ENCODE measurements around the gene TEKT4.
"Not testable (repeated sequence)": the region's sequence is repeated elsewhere in the genome, so short reads cannot be mapped to it uniquely, and the experiment has no call there.

Gene TEKT4, protein sequence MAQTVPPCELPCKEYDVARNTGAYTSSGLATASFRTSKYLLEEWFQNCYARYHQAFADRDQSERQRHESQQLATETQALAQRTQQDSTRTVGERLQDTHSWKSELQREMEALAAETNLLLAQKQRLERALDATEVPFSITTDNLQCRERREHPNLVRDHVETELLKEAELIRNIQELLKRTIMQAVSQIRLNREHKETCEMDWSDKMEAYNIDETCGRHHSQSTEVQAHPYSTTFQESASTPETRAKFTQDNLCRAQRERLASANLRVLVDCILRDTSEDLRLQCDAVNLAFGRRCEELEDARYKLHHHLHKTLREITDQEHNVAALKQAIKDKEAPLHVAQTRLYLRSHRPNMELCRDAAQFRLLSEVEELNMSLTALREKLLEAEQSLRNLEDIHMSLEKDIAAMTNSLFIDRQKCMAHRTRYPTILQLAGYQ

GRCh38 chr2:94871226-94872087 is at the start of gene TEKT4:
Gene TEKT4, plus strand, starts transcription at chr2:94871430. Its CDS starts 150 bp downstream, at chr2:94871580.
- no peak for FAIRE-seq

DNA sequence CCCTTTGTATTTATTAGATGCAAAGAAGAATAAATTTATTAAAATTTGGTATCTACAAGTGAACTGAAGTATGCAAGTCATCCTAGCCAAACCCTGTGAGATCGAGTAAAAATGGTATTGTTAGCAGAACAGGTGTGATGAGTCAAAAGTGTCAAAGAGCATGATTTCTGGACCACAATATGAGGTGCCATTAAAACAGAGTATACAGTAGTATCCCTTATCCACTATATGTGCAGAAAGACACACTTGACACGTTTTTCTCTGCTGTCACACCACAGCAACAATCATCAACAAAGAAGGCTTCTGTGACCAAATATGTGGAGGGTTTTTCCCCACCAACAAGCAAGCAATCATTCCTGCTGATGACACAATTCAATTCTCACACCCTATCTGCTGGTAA is 32.0 kb upstream of the TEKT4 start:
- FAIRE-seq = not testable (repeated sequence)

GRCh38 chr2:94856856-94857255 is 14.4 kb upstream of the TEKT4 start:
- FAIRE-seq = not testable (repeated sequence)

DNA sequence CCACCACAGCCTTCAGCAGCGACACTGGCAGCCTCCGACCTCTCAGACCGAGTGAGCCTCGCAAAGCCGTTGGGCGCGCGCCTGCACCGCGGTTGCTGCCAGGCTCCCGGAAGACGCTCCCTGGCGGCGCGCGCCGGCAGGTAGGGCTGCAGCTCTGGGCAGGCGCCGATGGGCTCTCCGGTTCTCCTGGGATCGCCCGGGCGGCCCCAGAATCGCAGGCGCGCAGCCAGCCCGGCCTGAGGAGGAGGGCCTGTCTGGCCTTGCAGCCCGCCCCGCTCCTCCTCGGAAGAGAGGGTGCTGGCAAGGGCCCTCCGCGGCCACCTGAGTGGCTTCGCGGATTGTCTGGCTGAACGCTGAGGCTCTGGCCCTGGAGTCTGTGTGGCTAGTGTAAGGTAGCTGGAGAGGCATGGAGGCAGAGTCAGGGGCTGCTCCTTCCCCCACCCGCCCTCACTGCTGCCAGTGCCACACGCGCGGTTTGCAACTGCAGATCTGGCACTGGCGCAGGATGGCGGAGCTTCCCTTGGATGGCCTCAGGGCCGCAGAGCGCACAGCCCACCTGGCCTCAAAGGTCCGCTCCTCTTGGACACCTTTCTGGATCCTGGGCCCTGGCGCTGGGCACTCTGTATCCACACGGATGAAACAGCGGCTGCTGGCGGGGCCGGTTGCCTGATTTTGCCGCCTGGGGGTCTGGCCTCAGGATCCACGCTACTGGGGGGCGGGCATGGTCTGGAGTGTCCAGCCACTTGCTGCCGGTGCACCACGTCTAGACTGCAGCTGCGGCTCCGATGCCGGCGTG is 13.7 kb upstream of the TEKT4 start:
- FAIRE-seq = not testable (repeated sequence)

- not testable (repeated sequence) for FAIRE-seq
Measured at GRCh38 chr2:94858163-94858888, 12.9 kb upstream of the TEKT4 start.

DNA sequence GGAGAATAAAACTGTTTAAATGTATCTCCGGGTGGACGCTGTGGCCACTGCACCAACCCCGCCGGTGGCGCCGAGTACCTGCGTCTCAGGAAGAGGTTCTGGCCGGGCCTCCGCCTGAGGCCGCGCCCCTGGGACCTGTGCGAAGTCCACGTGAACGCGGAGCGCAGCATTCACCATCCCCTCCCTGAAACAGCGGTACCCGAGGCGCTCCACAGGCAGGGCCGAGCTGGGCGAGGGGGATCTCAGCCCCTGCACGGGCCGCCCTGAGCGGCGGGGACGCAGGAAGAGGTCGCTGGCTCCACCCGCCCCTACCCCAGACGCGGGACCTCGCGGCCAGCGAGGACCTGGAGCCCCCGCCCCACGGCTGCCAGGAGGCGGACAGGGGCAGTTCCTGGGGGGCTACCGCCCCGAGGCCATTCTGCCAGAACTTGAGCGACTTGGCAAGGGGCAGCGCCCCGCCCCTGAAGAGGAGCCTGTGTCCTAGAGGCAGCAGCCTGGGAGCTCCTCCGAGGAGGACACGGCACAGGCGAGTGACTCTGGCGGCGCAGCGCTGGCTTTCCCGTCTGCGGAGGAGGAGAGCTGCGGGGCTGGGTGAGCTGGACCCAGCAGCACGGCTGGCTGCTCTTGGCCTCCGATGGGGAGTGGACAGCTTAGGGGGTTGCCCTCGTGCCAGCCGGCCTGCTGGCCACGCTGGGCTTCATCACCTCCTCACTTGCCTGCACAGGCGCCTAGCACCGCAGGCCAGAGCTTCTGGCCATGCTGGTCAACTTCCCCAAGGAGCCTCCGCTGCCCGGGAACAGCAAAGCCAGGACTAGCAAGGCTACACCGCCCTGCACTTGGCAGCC is 9.7 kb upstream of the TEKT4 start:
- no peak for FAIRE-seq

DNA sequence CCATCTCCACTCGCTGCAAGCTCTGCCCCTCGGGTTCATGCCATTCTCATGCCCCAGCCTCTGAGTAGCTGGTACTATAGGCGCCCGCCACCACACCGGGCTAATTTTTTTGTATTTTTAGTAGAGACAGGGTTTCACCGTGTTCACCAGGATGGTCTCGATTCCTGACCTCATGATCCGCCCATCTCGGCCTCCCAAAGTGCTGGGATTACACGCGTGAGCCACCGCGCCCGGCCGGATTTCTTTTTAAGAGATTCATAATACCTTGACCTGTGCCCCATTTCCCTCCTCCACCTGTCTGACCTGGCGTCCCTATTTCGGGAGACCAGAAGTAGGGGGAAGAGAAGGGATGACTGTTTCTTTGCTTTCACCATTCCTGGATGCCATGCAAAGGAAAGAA is 8.3 kb upstream of the TEKT4 start:
- FAIRE-seq = not testable (repeated sequence)

DNA sequence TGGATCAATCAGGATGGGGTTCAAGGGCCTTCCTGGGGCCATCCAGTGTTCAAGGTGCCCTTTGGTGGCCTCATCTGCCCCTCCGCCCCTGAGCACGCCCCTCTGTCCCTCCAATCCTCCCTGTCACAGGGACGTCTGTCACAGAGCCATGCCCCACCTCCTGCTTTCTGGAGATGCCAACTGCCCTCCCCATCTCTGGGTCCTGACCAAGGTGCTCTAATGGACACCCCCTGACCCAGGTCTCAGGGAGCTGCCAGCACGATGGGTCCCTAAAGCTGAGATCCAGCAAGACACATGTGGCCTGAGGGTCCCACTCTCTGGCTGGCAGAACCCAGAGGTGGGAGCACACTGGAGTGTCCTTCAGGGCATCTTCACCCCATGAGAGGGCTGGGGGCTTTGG is 2.1 kb upstream of the TEKT4 start:
- no peak for FAIRE-seq

GRCh38 chr2:94869552-94870439 is 1.4 kb upstream of the TEKT4 start:
- no peak for FAIRE-seq

DNA sequence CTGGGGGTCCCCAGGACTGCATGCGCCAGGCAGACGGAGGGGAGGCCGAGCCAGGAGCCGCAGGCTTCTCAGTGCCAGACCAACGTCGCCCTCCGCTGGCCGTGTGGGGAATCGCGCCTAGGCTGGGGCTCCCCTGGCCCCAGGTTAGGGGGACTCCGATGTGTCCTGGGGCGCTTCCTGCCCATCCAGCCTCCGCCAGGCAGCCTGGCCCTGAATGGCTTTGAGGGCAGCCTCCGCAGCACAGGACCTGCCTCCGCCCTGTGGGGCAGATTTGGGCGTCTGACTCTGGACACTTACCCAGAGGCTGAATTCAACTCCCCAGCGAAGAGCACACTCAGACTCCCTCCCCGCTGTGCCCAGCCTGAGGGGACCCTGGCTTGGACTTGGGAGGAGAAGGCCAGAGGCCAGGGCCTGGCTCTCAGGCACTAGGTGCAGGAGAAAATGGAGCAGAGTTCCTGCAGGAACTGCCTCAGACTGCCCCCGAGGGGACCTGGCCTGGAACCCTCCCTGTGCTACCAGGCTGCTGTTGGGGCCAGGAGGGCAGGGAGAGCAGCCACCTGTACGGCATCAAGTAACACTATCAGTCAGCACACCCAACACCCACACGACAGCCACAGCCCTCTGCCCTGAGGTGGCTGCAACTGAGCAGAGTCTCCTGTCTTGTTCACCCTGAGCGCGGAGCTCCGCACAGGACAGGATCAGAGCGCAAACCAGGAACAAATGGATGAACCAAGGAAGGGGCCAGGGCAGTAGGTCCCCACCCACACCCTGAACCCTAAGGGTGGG is 597 bp upstream of the TEKT4 start:
- no peak for FAIRE-seq

DNA sequence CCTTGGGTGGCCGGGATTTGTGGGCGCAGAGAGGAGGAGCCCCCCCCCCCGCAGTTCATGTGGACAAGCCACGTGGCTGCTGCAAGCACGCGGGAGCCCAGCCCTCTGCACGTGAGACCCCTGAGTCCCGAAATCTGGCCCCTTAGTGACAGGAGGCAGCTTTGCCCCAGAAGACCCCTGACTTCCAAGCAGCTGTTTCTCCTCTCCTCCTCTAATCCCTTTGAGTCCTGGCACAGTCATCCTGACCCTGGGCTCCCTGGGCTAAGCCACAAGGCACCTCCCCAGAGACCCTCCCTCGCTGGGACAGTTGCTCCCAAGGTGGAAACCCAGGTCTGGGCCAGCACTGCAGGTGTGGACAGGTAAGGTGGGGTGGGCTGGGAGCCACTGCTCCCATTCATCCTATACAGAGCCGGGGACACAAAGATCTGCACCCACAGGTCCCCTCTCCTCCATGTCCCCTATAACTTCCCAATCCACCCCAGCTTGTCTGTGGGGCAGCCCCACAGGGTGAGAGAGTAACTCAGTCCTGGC is 923 bp downstream of the TEKT4 start:
- no peak for FAIRE-seq

DNA sequence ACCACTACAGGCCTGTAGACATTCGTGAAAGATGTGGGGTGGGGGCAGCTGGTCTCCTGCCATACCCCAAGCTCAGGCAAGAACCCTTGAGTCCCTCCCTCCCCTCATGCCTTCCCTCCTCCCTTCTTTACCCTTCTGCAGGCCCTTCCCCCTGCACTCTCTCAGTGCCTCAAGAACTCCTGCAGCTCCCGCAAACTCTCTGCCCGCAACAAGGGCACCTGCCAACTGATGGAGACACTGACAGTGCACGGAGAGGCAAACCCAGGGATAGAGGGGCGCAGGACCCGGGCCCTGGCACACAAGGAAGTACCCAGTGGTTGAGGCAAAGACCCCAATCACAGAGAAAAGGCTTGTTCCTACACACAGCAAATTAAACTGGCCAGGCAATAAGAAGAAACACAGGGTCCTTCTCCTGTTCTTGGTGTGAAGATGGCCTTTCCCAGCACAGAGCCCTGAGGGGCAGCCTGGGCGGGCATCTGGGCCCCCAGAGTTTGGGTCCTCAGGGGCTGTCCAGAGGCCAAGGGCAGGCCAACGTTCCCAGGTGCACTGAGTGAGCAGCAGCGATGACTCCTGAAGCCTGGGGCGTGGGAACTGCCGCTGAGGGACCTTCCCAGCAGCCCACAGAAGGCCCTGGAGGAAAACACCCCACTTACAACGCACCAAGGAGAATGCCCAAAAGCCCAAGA is 1.6 kb downstream of the TEKT4 start:
- FAIRE-seq = no peak

DNA sequence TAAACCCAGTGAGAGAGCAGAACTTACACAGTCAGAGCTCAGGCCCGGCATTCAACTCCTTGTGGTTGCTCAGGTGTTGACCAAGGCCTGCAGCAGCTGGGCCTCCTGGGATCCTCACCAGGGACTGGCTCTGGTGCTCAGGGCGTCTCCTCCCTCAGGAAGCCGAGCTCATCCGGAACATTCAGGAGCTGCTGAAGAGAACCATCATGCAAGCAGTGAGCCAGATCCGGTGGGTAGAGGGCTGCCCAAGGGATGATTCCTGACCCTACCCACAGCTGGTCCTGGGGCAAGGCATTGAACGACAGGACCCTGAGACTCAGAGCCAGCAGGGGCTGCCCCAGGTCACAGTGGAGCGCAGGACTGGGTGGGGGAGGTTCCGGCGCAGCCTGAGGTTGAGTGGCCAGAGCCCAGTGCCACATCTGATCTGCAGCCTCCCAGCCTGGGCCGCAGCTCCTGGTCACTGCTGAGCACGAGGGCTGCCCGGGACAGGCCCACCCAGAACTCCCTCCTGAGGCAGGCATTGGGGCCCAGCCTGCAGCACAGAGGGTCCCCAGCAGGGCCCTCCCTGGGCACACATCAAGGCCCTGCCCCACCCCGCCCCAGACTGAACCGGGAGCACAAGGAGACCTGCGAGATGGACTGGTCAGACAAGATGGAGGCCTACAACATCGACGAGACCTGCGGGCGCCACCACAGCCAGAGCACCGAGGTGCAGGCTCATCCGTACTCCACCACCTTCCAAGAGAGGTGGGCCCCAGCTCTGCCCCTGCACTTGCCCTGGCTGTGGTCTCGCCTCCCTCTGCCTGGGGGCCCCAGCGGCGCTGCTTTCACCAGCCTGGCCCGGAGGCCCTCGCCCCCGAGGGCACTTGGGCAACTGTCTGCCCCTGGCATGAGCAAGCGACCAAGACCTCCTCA is 2.4 kb downstream of the TEKT4 start:
- no peak for FAIRE-seq

GRCh38 chr2:94874277-94874997 is 3.2 kb downstream of the TEKT4 start:
- FAIRE-seq = no peak

DNA sequence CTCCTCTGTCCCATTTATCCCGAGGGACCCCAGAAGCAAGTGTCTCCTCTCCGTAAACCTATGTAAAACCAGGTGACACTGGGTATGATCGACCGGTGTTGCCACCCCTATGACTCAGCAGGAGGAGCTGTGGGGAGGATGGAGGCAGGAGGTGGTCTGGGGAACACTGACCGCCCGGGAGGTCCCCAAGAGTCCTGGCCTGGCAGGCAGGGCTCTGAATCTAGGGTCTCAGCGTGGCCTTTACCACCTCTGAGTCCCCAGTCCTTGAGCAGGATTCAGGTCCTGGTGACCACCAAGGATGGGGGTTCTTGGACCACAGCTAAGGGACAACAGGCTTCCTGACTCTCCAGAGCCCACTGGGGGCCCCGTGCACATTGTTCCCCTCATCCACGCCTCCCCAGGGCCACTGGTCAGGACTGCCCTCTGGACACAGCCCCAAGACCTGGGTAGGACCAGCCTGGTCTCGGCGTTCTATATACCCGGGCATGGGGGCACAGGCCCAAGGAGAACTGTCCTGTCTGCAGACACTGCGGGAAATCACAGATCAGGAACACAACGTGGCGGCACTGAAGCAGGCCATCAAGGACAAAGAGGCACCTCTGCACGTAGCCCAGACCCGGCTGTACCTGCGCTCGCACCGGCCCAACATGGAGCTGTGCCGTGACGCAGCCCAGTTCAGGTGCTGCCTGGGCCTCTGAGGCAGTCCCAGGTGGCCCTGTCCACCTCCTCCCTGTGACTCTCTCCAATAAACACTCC is 4.0 kb downstream of the TEKT4 start:
- FAIRE-seq = no peak

Data from TTC549 (cell line).